Retina (tissue), 1 donor: ENCODE results near the gene SLC9A8.

ENCODE experiments used
- DNase-seq: peaks from one replicate; pipeline ENCODE4 v3.0.0-alpha.2; 2016

The SLC9A8 gene

GRCh38 chr20:49896204-49896603 lies 83.6 kb downstream of the SLC9A8 start:
- DNase-seq: no peak

- DNase-seq: no peak
Observed at GRCh38 chr20:49899541-49900383, 87.1 kb downstream of the SLC9A8 start.

- DNase-seq: no peak
Observed at GRCh38 chr20:49901588-49901987, 89.0 kb downstream of the SLC9A8 start.

GRCh38 chr20:49904440-49905214 lies 92.0 kb downstream of the SLC9A8 start:
- no peak for DNase-seq

GRCh38 chr20:49905415-49906091 lies 92.9 kb downstream of the SLC9A8 start:
- DNase-seq: no peak

- DNase-seq: no peak
Observed at GRCh38 chr20:49906101-49906604, 93.5 kb downstream of the SLC9A8 start.

- DNase-seq: no peak
Observed at GRCh38 chr20:49906615-49907154, 94.1 kb downstream of the SLC9A8 start.

GRCh38 chr20:49907405-49908257 lies 95.0 kb downstream of the SLC9A8 start:
- no peak for DNase-seq

GRCh38 chr20:49908258-49908565 lies 95.6 kb downstream of the SLC9A8 start:
- DNase-seq: no peak

GRCh38 chr20:49909499-49910339 lies 97.1 kb downstream of the SLC9A8 start:
- DNase-seq: peak; percentile 14

- no peak for DNase-seq
Observed at GRCh38 chr20:49910340-49910706, 97.7 kb downstream of the SLC9A8 start.

- DNase-seq: no peak
Observed at GRCh38 chr20:49913399-49914047, 100.9 kb downstream of the SLC9A8 start.

GRCh38 chr20:49914310-49915117 lies 101.9 kb downstream of the SLC9A8 start:
- no peak for DNase-seq

- DNase-seq: no peak
Observed at GRCh38 chr20:49915118-49915379, 102.4 kb downstream of the SLC9A8 start.

GRCh38 chr20:49915380-49916145 lies 102.9 kb downstream of the SLC9A8 start, which contains the start of gene SPATA2:
SPATA2 (minus strand) TSS chr20:49915529; CDS start chr20:49908490, 7,039 bp downstream.
- peak; percentile 100 for DNase-seq

- DNase-seq: no peak
Observed at GRCh38 chr20:49916146-49917002, 103.7 kb downstream of the SLC9A8 start.

GRCh38 chr20:49918446-49918845 lies 105.8 kb downstream of the SLC9A8 start:
- no peak for DNase-seq

- no peak for DNase-seq
Observed at GRCh38 chr20:49919009-49919408, 106.4 kb downstream of the SLC9A8 start.
